ENCODE data around the gene DUS4L.

DNA sequence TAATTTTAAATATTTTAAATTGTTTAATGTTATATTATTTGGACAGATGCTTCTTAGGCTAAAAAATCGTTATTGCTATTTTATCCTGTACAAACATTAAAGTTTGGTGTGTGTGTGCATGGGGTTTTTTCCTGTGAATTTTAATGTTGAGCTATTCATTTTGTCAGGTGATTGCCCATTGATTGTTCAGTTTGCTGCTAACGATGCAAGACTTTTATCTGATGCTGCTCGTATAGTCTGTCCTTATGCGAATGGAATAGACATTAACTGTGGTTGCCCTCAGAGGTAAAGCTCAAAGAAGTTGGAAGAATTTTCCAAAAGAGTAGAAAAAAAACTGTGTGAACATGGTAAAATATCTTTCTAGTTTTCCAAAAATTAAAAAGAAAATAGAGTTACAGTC, 9.8 kb downstream of the DUS4L start:
- TF ChIP-seq, protein P1, sequence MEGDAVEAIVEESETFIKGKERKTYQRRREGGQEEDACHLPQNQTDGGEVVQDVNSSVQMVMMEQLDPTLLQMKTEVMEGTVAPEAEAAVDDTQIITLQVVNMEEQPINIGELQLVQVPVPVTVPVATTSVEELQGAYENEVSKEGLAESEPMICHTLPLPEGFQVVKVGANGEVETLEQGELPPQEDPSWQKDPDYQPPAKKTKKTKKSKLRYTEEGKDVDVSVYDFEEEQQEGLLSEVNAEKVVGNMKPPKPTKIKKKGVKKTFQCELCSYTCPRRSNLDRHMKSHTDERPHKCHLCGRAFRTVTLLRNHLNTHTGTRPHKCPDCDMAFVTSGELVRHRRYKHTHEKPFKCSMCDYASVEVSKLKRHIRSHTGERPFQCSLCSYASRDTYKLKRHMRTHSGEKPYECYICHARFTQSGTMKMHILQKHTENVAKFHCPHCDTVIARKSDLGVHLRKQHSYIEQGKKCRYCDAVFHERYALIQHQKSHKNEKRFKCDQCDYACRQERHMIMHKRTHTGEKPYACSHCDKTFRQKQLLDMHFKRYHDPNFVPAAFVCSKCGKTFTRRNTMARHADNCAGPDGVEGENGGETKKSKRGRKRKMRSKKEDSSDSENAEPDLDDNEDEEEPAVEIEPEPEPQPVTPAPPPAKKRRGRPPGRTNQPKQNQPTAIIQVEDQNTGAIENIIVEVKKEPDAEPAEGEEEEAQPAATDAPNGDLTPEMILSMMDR (IDR thresholded peaks at IDR 0.05): no peak
- TF ChIP-seq POLR2AphosphoS5 (IDR thresholded peaks at IDR 0.05; ENCODE audit: low read depth, low read length): no peak
- TF ChIP-seq, protein P2, sequence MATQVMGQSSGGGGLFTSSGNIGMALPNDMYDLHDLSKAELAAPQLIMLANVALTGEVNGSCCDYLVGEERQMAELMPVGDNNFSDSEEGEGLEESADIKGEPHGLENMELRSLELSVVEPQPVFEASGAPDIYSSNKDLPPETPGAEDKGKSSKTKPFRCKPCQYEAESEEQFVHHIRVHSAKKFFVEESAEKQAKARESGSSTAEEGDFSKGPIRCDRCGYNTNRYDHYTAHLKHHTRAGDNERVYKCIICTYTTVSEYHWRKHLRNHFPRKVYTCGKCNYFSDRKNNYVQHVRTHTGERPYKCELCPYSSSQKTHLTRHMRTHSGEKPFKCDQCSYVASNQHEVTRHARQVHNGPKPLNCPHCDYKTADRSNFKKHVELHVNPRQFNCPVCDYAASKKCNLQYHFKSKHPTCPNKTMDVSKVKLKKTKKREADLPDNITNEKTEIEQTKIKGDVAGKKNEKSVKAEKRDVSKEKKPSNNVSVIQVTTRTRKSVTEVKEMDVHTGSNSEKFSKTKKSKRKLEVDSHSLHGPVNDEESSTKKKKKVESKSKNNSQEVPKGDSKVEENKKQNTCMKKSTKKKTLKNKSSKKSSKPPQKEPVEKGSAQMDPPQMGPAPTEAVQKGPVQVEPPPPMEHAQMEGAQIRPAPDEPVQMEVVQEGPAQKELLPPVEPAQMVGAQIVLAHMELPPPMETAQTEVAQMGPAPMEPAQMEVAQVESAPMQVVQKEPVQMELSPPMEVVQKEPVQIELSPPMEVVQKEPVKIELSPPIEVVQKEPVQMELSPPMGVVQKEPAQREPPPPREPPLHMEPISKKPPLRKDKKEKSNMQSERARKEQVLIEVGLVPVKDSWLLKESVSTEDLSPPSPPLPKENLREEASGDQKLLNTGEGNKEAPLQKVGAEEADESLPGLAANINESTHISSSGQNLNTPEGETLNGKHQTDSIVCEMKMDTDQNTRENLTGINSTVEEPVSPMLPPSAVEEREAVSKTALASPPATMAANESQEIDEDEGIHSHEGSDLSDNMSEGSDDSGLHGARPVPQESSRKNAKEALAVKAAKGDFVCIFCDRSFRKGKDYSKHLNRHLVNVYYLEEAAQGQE (IDR thresholded peaks at IDR 0.05; ENCODE audit: insufficient read depth in 1 of 2, low read depth in 2 of 2, low read length in 1 of 2): no peak
